D721Med (cell line): ENCODE measurements around the gene RPL35.
A peak's percentile ranks its signal among the peaks of the same experiment; 100 is the strongest.

ENCODE experiments used
- DNase-seq: peaks from one replicate; pipeline ENCODE4 v3.0.0; 2011; ENCODE audit warnings: low spot score; ENCODE audit not compliant: insufficient read length
- FAIRE-seq: peaks from 2 replicates; lab custom pipeline; 2011; peaks lifted over from hg19 to GRCh38; lab: Jason Lieb, UNC
- TF ChIP-seq, protein P1 (sequence below): IDR thresholded peaks from 2 replicates; pipeline ENCODE4 v1.5.1; 2012; ENCODE audit warnings: mild to moderate bottlenecking, control low read depth; ENCODE audit not compliant: insufficient read depth; ENCODE audit errors: missing control alignments

RPL35 gene

GRCh38 chr9:124855944-124856765 lies 5.6 kb downstream of the RPL35 start:
- TF ChIP-seq, protein P1, sequence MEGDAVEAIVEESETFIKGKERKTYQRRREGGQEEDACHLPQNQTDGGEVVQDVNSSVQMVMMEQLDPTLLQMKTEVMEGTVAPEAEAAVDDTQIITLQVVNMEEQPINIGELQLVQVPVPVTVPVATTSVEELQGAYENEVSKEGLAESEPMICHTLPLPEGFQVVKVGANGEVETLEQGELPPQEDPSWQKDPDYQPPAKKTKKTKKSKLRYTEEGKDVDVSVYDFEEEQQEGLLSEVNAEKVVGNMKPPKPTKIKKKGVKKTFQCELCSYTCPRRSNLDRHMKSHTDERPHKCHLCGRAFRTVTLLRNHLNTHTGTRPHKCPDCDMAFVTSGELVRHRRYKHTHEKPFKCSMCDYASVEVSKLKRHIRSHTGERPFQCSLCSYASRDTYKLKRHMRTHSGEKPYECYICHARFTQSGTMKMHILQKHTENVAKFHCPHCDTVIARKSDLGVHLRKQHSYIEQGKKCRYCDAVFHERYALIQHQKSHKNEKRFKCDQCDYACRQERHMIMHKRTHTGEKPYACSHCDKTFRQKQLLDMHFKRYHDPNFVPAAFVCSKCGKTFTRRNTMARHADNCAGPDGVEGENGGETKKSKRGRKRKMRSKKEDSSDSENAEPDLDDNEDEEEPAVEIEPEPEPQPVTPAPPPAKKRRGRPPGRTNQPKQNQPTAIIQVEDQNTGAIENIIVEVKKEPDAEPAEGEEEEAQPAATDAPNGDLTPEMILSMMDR: peak; percentile 34
- DNase-seq: no peak
- FAIRE-seq: no peak

DNA sequence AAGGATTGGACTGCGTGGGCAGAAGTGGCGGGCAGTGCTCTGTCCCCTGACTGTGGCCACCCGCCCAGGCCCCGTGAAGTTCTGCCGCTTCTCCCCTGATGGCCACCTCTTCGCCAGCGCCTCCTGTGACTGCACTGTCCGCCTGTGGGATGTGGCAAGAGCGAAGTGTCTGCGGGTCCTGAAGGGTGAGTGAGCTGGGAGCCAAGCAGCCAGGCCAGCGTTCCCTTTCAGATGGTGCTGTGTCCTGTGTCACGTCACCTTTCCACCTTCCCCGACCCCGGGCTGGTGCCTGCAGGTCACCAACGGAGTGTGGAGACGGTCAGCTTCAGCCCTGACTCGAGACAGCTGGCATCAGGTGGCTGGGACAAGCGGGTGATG lies 6.2 kb downstream of the RPL35 start:
- FAIRE-seq (no peak), DNase-seq (no peak)
- TF ChIP-seq, protein P1: no peak

DNA sequence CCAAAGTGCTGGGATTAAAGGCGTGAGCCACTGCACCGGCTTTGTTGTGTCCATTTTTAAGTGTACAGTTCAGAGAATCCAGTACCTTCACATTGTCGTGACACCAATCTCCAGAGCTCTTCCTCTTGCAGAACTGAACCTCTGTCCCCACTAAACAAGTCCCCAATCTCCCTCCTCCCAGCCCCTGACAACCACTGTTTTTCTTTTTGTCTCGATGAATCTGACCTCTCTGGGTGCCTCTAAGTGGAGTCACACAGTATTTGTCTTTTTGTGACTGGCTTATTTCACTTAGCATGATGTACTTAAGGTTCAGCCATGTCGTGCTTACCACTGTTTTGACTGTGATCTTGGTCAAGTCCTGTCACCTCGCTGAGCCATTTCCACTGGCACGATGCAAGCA lies 6.9 kb downstream of the RPL35 start:
- no peak for FAIRE-seq

GRCh38 chr9:124854161-124854560 lies 7.6 kb downstream of the RPL35 start:
- FAIRE-seq: no peak

More for the DNA sequence above, 6.9 kb downstream of the RPL35 start:
- no peak for DNase-seq
- TF ChIP-seq, protein P1: no peak

GRCh38 chr9:124853605-124854143 lies 8.1 kb downstream of the RPL35 start:
- TF ChIP-seq, protein P1: no peak
- FAIRE-seq (no peak), DNase-seq (no peak)

More at GRCh38 chr9:124854161-124854560, 7.6 kb downstream of the RPL35 start:
- TF ChIP-seq, protein P1: no peak
- no peak for DNase-seq

GRCh38 chr9:124852829-124853531 lies 8.8 kb downstream of the RPL35 start, which contains the start of gene WDR38:
WDR38 (plus strand) TSS chr9:124853460; CDS start chr9:124853532, 72 bp downstream.
- DNase-seq: peak; percentile 88
- FAIRE-seq: no peak

More at GRCh38 chr9:124852829-124853531, 8.8 kb downstream of the RPL35 start, which contains the start of gene WDR38:
- TF ChIP-seq, protein P1: peak; percentile 74
